GM23248 (cell line): Measurements from ENCODE around the gene PDZD7. TPM values are rescaled to one million over a fixed set of nuclear protein-coding genes. Genes with fewer than 3 reads are reported as not detected.

Experiments used
- DNase-seq: peaks from one replicate; pipeline ENCODE4 v3.0.0-alpha.2; 2015
- H2AFZ ChIP-seq: fragments of 200-600 bp; sonication (generic); 2 replicates; pipeline ENCODE4 v1.6.1; 2016; ENCODE audit warnings: antibody characterized with exemption
- H3F3A ChIP-seq: fragments of 200-600 bp; sonication (generic); 2 replicates; pipeline ENCODE4 v1.6.1; 2016; ENCODE audit warnings: mild to moderate bottlenecking, antibody characterized with exemption, mixed run types; ENCODE audit not compliant: insufficient read depth
- H3K27ac ChIP-seq: fragments of 200-600 bp; sonication (generic); 2 replicates; pipeline ENCODE4 v1.5.1; 2016; ENCODE audit warnings: mild to moderate bottlenecking
- H3K27me3 ChIP-seq: fragments of 200-600 bp; sonication (generic); replicated peaks from 2 replicates; pipeline ENCODE4 v1.6.1; 2016; ENCODE audit warnings: mild to moderate bottlenecking; ENCODE audit not compliant: insufficient read depth
- H3K36me3 ChIP-seq: fragments of 200-600 bp; sonication (generic); 2 replicates; pipeline ENCODE4 v1.6.1; 2016; ENCODE audit warnings: low read depth, mild to moderate bottlenecking
- H3K4me1 ChIP-seq: fragments of 200-600 bp; sonication (generic); 2 replicates; pipeline ENCODE4 v1.6.1; 2016; ENCODE audit warnings: mild to moderate bottlenecking; ENCODE audit not compliant: insufficient read depth
- H3K4me2 ChIP-seq: fragments of 200-600 bp; sonication (generic); one replicate; pipeline ENCODE4 v1.6.1; 2016; ENCODE audit warnings: mild to moderate bottlenecking; ENCODE audit not compliant: unreplicated experiment
- H3K4me3 ChIP-seq: fragments of 200-600 bp; sonication (generic); 2 replicates; pipeline ENCODE4 v1.5.1; 2016; ENCODE audit warnings: mild to moderate bottlenecking
- H3K79me2 ChIP-seq: fragments of 200-600 bp; sonication (generic); 2 replicates; pipeline ENCODE4 v1.6.1; 2016; ENCODE audit warnings: mild to moderate bottlenecking; ENCODE audit not compliant: insufficient read depth
- H3K9ac ChIP-seq: fragments of 200-600 bp; sonication (generic); 2 replicates; pipeline ENCODE4 v1.6.1; 2016; ENCODE audit warnings: mild to moderate bottlenecking
- H3K9me2 ChIP-seq: fragments of 200-600 bp; sonication (generic); 2 replicates; pipeline ENCODE4 v1.6.1; 2016; ENCODE audit warnings: mixed run types, mild to moderate bottlenecking, moderate library complexity; ENCODE audit not compliant: insufficient read depth
- H3K9me3 ChIP-seq: fragments of 200-600 bp; sonication (generic); one replicate; pipeline ENCODE4 v1.6.1; 2017; ENCODE audit warnings: low read depth
- H4K20me1 ChIP-seq: fragments of 200-600 bp; sonication (generic); 2 replicates; pipeline ENCODE4 v1.6.0; 2016; ENCODE audit not compliant: insufficient read depth
- EZH2 ChIP-seq: fragments of 200-600 bp; sonication (generic); IDR thresholded peaks from 2 replicates; pipeline ENCODE4 v1.6.1; 2018; ENCODE audit warnings: antibody characterized with exemption, mild to moderate bottlenecking; ENCODE audit not compliant: insufficient read depth, poor library complexity, severe bottlenecking
- EZH2phosphoT487 ChIP-seq: fragments of 200-600 bp; sonication (generic); IDR thresholded peaks from 2 replicates; pipeline ENCODE4 v1.6.1; 2018; ENCODE audit warnings: antibody characterized with exemption, moderate library complexity, mild to moderate bottlenecking, low read depth; ENCODE audit not compliant: insufficient read depth
- WGBS, 2 experiments: methylation state at CpG; one replicate each; pipeline ENCODE4 v1.1.6; 2015 to 2017; ENCODE audit warnings: low lambda C conversion rate in 2 of 2, low coverage in 1 of 2; ENCODE audit errors: missing lambda C conversion rate in 2 of 2; 5-methylcytosine and 5-hydroxymethylcytosine counted together
- in situ Hi-C: fragments of 300-500 bp; cut with MboI; formaldehyde crosslinking; loops from 2 replicates; pipeline ENCODE4 v1.15.0; 2020
- polyA plus RNA-seq: library from polyadenylated mRNA; unstranded; fragments of >200 nt; fragmentation: Nextera tagmentation; extraction: Ambion mirVana; gene quantifications from 2 replicates; pipeline ENCODE4 v1.2.1, GENCODE V29; 2016
- total RNA-seq: library from RNA; depleted of rRNA; stranded (reverse); fragments of >200 nt; shearing (Covaris generic); gene quantifications from 2 replicates; pipeline ENCODE4 v1.2.3, GENCODE V29; 2014

The PDZD7 gene
- total and polyA plus RNA-seq, 2 experiments from 2014 or later = 0.54 to 1.1 TPM

GRCh38 chr10:101018118-101018599 lies 12.8 kb downstream of the PDZD7 start:
- Histone ChIP-seq H3K79me2 (no peaks in the 10 kb centered on the region), H3F3A (0 out of 2 replicates have a peak, but pooled peaks cover 12% of the 10 kb centered on the region), H3K9me3 (no peaks in the 10 kb centered on the region), H2AFZ (no peak overlapping the region), H3K36me3 (no peaks in the 10 kb centered on the region), H3K27ac (no peak overlapping the region), H4K20me1 (no peaks in the 10 kb centered on the region), H3K9ac (no peak overlapping the region), H3K27me3 (no peaks in the 10 kb centered on the region), H3K9me2 (no peaks in the 10 kb centered on the region), H3K4me1 (peaks cover 10% of the 10 kb centered on the region), H3K4me3 (no peak overlapping the region), H3K4me2 (no peak overlapping the region)
- in situ Hi-C loops = no loop called here
- DNase-seq = no peak
- TF ChIP-seq EZH2phosphoT487 (no peak), EZH2 (no peak)
- WGBS, 2 experiments = 82 to 87% methylated on average over 12 to 20 of the region's 20 CpGs

- no peak overlapping the region for H2AFZ ChIP-seq
- no peaks in the 10 kb centered on the region for H3K79me2 ChIP-seq
- no peak overlapping the region for H3K4me2 ChIP-seq
- H3K9ac ChIP-seq = no peak overlapping the region
- no peaks in the 10 kb centered on the region for H4K20me1 ChIP-seq
- no peak for DNase-seq
- H3K36me3 ChIP-seq = no peaks in the 10 kb centered on the region
- TF ChIP-seq EZH2phosphoT487 (no peak), EZH2 (no peak)
- no peak overlapping the region for H3K4me3 ChIP-seq
- 56 to 73% methylated on average over 5 of the region's 5 CpGs for WGBS, 2 experiments
- peaks cover 20% of the 10 kb centered on the region for H3K4me1 ChIP-seq
- H3K27ac ChIP-seq = no peak overlapping the region
- peaks cover 20% of the 10 kb centered on the region; the same call in 1 of the 2 replicates for H3F3A ChIP-seq
- no peaks in the 10 kb centered on the region for H3K27me3 ChIP-seq
- in situ Hi-C loops = no loop called here
- H3K9me3 ChIP-seq = no peaks in the 10 kb centered on the region
- H3K9me2 ChIP-seq = no peaks in the 10 kb centered on the region
Measured at GRCh38 chr10:101016814-101017213, 14.1 kb downstream of the PDZD7 start.

- no peaks in the 10 kb centered on the region for H3K9me3 ChIP-seq
- H3K27me3 ChIP-seq = no peaks in the 10 kb centered on the region
- no peak overlapping the region for H2AFZ ChIP-seq
- H3K36me3 ChIP-seq = no peaks in the 10 kb centered on the region
- peaks cover 20% of the 10 kb centered on the region; the same call in 1 of the 2 replicates for H3F3A ChIP-seq
- H4K20me1 ChIP-seq = no peaks in the 10 kb centered on the region
- no peak for TF ChIP-seq EZH2
- no peak for TF ChIP-seq EZH2phosphoT487
- H3K9ac ChIP-seq = no peak overlapping the region
- no peak overlapping the region for H3K4me2 ChIP-seq
- H3K27ac ChIP-seq = no peak overlapping the region
- peaks cover 20% of the 10 kb centered on the region for H3K4me1 ChIP-seq
- WGBS, 2 experiments = 65 to 71% methylated on average over 7 to 8 of the region's 8 CpGs
- in situ Hi-C loops = no loop called here
- H3K9me2 ChIP-seq = no peaks in the 10 kb centered on the region
- DNase-seq = no peak
- H3K79me2 ChIP-seq = no peaks in the 10 kb centered on the region
- no peak overlapping the region for H3K4me3 ChIP-seq
Measured at GRCh38 chr10:101015582-101015973, 15.4 kb downstream of the PDZD7 start.

- no peak overlapping the region for H3K27ac ChIP-seq
- 22% methylated on average over 6 to 7 of the region's 7 CpGs for WGBS, 2 experiments
- H3K4me2 ChIP-seq = no peak overlapping the region
Measured at GRCh38 chr10:101014966-101015581, 15.9 kb downstream of the PDZD7 start.

More at GRCh38 chr10:101014966-101015581, 15.9 kb downstream of the PDZD7 start:
- TF ChIP-seq EZH2phosphoT487 (no peak), EZH2 (no peak)
- peaks cover 20% of the 10 kb centered on the region for H3K4me1 ChIP-seq
- H3K9me2 ChIP-seq = no peaks in the 10 kb centered on the region
- no peak overlapping the region for H3K9ac ChIP-seq
- in situ Hi-C loops = no loop called here
- H2AFZ ChIP-seq = no peak overlapping the region
- peaks cover 20% of the 10 kb centered on the region; the same call in 1 of the 2 replicates for H3F3A ChIP-seq
- H4K20me1 ChIP-seq = no peaks in the 10 kb centered on the region
- no peak overlapping the region for H3K4me3 ChIP-seq
- peak; percentile 95 for DNase-seq
- no peaks in the 10 kb centered on the region for H3K79me2 ChIP-seq
- H3K27me3 ChIP-seq = no peaks in the 10 kb centered on the region
- H3K9me3 ChIP-seq = no peaks in the 10 kb centered on the region
- H3K36me3 ChIP-seq = no peaks in the 10 kb centered on the region
